Cardiac muscle cell (in vitro differentiated cells and primary cell): ENCODE results near the gene OR5AC2. TPM values are rescaled to one million over a fixed set of nuclear protein-coding genes. Genes with fewer than 3 reads are reported as not detected.

ENCODE experiments used
- DNase-seq, 2 donors: peaks; one replicate each; pipeline versions ENCODE4 v3.0.0 to v3.0.0-alpha.2; 2010 to 2017; ENCODE audit warnings: low read depth in 1 of 2, low spot score in 1 of 2
- H3K27ac ChIP-seq: fragments of 200-600 bp; sonication (generic); 2 replicates; pipeline ENCODE4 v1.5.1; 2016
- H3K27me3 ChIP-seq: fragments of 200-600 bp; sonication (generic); 2 replicates; pipeline ENCODE4 v1.6.0; 2016; ENCODE audit warnings: control low read depth
- H3K36me3 ChIP-seq: fragments of 200-600 bp; sonication (generic); 2 replicates; pipeline ENCODE4 v1.5.1; 2016; ENCODE audit warnings: control low read depth
- H3K4me1 ChIP-seq: fragments of 200-600 bp; sonication (generic); 2 replicates; pipeline ENCODE4 v1.8.1; 2017; ENCODE audit warnings: low read depth, mild to moderate bottlenecking, mixed run types
- H3K4me3 ChIP-seq: fragments of 200-600 bp; sonication (generic); 2 replicates; pipeline ENCODE4 v1.5.1; 2016; ENCODE audit warnings: mild to moderate bottlenecking
- H3K9me3 ChIP-seq: fragments of 200-600 bp; sonication (generic); 2 replicates; pipeline ENCODE4 v1.5.1; 2017; ENCODE audit warnings: low read depth, mild to moderate bottlenecking, control low read depth
- polyA plus RNA-seq: library from polyadenylated mRNA; unstranded; fragments of >200 nt; fragmentation: Nextera tagmentation; extraction: Ambion mirVana; gene quantifications from 2 replicates; pipeline ENCODE4 v1.2.1, GENCODE V29; 2016
- total RNA-seq: library from RNA; depleted of rRNA; stranded (reverse); fragments of >200 nt; gene quantifications from 2 replicates; pipeline ENCODE4 v1.2.3, GENCODE V29; 2016
- TF ChIP-seq, protein P1 (sequence below): IDR thresholded peaks from 2 replicates; pipeline ENCODE4 v1.5.1; 2012; ENCODE audit warnings: low read depth, mild to moderate bottlenecking, low read length

OR5AC2 gene
- total and polyA plus RNA-seq, 2 experiments from 2014 or later, result not detected

DNA sequence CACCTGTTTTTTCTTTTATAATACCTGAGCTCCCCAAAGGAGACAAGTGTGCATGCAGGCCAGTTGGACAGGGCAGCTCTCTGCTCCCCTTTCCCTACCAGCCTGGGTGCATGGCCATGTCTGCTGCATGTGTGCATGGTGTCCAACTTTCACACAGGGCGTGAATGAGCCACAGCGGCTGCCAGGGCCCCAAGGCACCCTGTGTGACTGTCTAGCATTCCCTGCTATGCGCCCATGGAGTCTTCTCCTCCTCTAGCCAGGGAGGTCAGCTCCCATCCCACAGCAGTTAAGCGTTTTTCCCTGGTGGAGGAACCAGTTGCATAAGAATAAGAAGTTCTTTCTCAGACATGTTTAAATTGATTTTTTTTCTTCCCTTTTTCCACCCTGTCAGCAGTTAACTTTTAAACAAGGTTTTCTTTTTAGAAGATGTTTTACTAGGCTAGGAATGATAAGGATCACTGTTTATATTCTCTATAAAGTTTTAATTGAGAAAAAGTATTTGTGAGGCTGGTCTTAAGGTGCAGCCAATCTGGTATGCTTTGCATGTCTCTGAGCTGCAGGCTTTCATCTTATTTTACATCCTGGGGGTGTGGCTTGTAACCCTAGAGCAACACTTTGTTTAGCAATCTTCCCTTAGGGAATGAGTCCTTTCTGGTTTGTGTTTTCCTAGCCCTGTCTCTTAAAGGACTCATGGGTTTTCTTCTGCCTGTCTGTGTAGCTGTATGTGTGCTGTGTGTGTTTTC is 23.0 kb downstream of the OR5AC2 start:
- H3K4me1 ChIP-seq, result no peaks in the 10 kb centered on the region
- TF ChIP-seq, protein P1, sequence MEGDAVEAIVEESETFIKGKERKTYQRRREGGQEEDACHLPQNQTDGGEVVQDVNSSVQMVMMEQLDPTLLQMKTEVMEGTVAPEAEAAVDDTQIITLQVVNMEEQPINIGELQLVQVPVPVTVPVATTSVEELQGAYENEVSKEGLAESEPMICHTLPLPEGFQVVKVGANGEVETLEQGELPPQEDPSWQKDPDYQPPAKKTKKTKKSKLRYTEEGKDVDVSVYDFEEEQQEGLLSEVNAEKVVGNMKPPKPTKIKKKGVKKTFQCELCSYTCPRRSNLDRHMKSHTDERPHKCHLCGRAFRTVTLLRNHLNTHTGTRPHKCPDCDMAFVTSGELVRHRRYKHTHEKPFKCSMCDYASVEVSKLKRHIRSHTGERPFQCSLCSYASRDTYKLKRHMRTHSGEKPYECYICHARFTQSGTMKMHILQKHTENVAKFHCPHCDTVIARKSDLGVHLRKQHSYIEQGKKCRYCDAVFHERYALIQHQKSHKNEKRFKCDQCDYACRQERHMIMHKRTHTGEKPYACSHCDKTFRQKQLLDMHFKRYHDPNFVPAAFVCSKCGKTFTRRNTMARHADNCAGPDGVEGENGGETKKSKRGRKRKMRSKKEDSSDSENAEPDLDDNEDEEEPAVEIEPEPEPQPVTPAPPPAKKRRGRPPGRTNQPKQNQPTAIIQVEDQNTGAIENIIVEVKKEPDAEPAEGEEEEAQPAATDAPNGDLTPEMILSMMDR, result no peak
- H3K27me3 ChIP-seq, result no peaks in the 10 kb centered on the region
- no peak overlapping the region for H3K27ac ChIP-seq
- H3K36me3 ChIP-seq, result no peaks in the 10 kb centered on the region
- H3K4me3 ChIP-seq, result no peak overlapping the region
- no peaks in the 10 kb centered on the region for H3K9me3 ChIP-seq
- no peak for DNase-seq

DNA sequence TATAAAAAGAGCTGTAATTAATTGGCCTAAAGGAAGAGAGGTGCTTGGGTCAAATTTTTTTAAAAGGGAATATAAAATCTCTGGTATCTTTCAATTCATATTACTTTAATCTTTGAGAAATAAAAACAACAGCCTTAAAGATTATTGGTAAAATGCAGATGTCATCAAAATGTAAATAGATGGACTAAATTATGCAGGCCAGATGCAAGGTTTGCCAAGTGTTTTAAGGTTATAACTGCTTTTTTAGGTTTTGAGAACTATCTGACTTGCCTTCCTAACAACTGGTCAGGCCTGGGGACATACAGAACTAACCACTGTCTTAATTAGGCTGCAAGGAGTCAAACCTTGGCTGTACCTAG is 23.6 kb downstream of the OR5AC2 start:
- Histone ChIP-seq H3K27ac (no peak overlapping the region), H3K36me3 (no peaks in the 10 kb centered on the region), H3K4me1 (no peaks in the 10 kb centered on the region), H3K27me3 (no peaks in the 10 kb centered on the region), H3K9me3 (no peaks in the 10 kb centered on the region), H3K4me3 (no peak overlapping the region)
- TF ChIP-seq, protein P1, result no peak
- no peak for DNase-seq

DNA sequence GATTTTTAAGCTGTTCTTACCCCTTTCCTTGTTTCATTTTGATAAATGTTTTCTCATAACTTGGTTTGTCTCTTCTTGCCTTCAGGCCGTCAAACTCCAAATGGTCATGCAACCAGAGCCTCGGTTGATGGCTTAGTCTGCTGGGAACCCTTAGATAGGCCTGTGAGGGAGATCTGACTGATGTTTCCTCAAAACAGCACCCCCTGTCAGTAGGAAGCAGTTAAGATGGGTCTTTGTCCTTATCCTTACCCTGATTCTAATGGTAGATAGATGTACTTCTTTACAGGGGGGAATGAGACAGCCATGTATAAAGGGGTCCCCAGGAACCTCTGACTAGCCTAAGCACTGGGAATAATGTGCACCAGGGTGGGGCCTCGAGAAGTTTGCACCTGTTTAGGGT is 27.3 kb downstream of the OR5AC2 start:
- Histone ChIP-seq H3K27me3 (no peaks in the 10 kb centered on the region), H3K36me3 (no peaks in the 10 kb centered on the region), H3K27ac (no peak overlapping the region), H3K4me1 (no peaks in the 10 kb centered on the region), H3K9me3 (no peaks in the 10 kb centered on the region), H3K4me3 (no peak overlapping the region)
- TF ChIP-seq, protein P1, result no peak
- no peak for DNase-seq

DNA sequence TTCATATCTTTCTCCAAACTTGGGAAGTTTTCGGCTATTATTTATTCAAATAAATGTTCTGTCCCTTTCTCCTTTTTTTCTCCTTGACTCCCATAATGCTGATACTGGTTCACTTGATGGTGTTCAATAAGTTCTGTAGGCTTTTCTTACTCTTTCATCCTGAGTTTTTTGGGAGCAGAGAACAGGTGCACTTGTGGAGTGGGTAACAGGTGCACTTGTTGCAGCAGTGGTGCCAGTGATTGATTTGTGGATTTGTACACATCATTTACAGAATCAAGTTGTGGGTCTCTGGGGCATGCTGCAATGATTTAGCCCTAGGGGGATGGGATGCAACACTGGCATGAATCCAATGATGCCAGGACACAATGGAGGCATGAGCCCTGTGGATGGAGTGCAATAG is 28.7 kb downstream of the OR5AC2 start:
- Histone ChIP-seq H3K27me3 (no peaks in the 10 kb centered on the region), H3K9me3 (no peaks in the 10 kb centered on the region), H3K4me3 (no peak overlapping the region), H3K36me3 (no peaks in the 10 kb centered on the region), H3K27ac (no peak overlapping the region), H3K4me1 (no peaks in the 10 kb centered on the region)
- TF ChIP-seq, protein P1, result no peak
- DNase-seq, result no peak

DNA sequence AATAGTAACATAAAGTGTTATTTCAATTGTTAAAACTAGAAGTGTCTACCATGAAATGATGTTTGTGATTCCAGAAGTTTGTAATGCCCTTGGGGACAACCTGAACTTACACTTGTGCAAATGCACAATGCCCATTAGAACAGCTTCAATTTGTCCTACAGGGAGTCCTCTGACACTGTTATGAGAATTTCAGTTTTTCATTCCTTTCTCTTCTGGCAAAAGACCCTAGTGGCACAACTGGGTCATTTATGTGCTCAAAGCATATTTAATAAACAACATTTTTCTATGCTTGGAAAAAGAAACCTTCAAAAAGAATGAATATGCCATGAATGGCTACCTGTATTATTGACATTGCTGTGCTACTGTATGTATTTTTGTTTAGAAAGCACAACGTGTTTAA is 43.4 kb downstream of the OR5AC2 start, which contains the start of gene OR5H1:
TSS of gene OR5H1 (plus strand) at position 301 of the 400 bp plus-strand sequence. CDS start 1,977 bp downstream, outside the sequence.
- DNase-seq, result no peak
- no peaks in the 10 kb centered on the region for H3K36me3 ChIP-seq

More for the DNA sequence above, 43.4 kb downstream of the OR5AC2 start, which contains the start of gene OR5H1:
- Histone ChIP-seq H3K4me1 (no peaks in the 10 kb centered on the region), H3K4me3 (no peak within 1 kb of the TSS), H3K27me3 (no peaks in the 10 kb centered on the region), H3K27ac (no peak within 1 kb of the TSS), H3K9me3 (no peaks in the 10 kb centered on the region)
- TF ChIP-seq, protein P1, result no peak
